HepG2 (cell line): Measurements from ENCODE around the gene MRPL14. TPM values are rescaled to one million over a fixed set of nuclear protein-coding genes. Genes with fewer than 3 reads are reported as not detected.

Source experiments
- AKAP8 ChIP-seq: sonication (generic); formaldehyde crosslinking; IDR thresholded peaks from 2 replicates; pipeline ENCODE4 v1.5.1; 2020; ENCODE audit warnings: mild to moderate bottlenecking, missing genetic modification reagents
- CBX2 ChIP-seq, 2 experiments: fragments of 200-600 bp in 1 of 2; sonication (generic); formaldehyde crosslinking in 1 of 2; IDR thresholded peaks; 2 replicates each; pipeline versions ENCODE4 v1.7.0 to v1.8.1; 2018 to 2022; ENCODE audit warnings: low read depth in 2 of 2, low read length in 1 of 2, mild to moderate bottlenecking in 1 of 2, missing genetic modification reagents in 1 of 2
- FOXA1 ChIP-seq, 2 experiments: fragments of 450-650 bp in 1 of 2; sonication (generic) in 1 of 2; formaldehyde crosslinking in 1 of 2; IDR thresholded peaks; 2 replicates each; pipeline versions ENCODE4 v1.4.0 to v1.6.1; 2016 to 2020; ENCODE audit warnings: missing genetic modification reagents in 1 of 2
- GABPB1 ChIP-seq: IDR thresholded peaks from 2 replicates; pipeline ENCODE4 v1.6.1; 2016; ENCODE audit warnings: mild to moderate bottlenecking, missing genetic modification reagents, moderate library complexity, missing compliant biosample characterization
- KLF6 ChIP-seq: IDR thresholded peaks from 2 replicates; pipeline ENCODE4 v1.8.0; 2016; ENCODE audit warnings: missing biosample characterization, missing genetic modification reagents
- MAFK ChIP-seq, 2 experiments: IDR thresholded peaks in 1 of 2; conservative IDR thresholded peaks in 1 of 2; 2 replicates each; pipeline ENCODE4 v1.6.1; 2011; ENCODE audit warnings: improper control_type of control experiment in 2 of 2, low read length in 2 of 2
- MYC ChIP-seq: sonication (generic); formaldehyde crosslinking; IDR thresholded peaks from 2 replicates; pipeline ENCODE4 v1.9.0; 2021; ENCODE audit warnings: missing genetic modification reagents, borderline replicate concordance
- NCOA5 ChIP-seq: sonication (generic); formaldehyde crosslinking; IDR thresholded peaks from 2 replicates; pipeline ENCODE4 v1.4.0; 2020; ENCODE audit warnings: missing genetic modification reagents
- NCOR1 ChIP-seq: fragments of 200-600 bp; sonication (generic); IDR thresholded peaks from 2 replicates; pipeline ENCODE4 v1.7.0; 2017; ENCODE audit warnings: antibody characterized with exemption, low read length, borderline replicate concordance
- NFE2L2 ChIP-seq: fragments of 150-350 bp; IDR thresholded peaks from 2 replicates; pipeline ENCODE4 v1.6.1; 2014; ENCODE audit warnings: low read length
- NONO ChIP-seq, 2 experiments: fragments of 450-650 bp in 1 of 2; sonication (generic) in 1 of 2; formaldehyde crosslinking in 1 of 2; IDR thresholded peaks in 1 of 2; conservative IDR thresholded peaks in 1 of 2; 2 replicates each; pipeline versions ENCODE4 v1.6.1 to v1.8.0; 2017 to 2022; ENCODE audit warnings: mild to moderate bottlenecking in 1 of 2, missing genetic modification reagents in 1 of 2, moderate library complexity in 1 of 2
- PAWR ChIP-seq: sonication (generic); formaldehyde crosslinking; IDR thresholded peaks from 2 replicates; pipeline ENCODE4 v1.4.0; 2020; ENCODE audit warnings: missing genetic modification reagents, mild to moderate bottlenecking, borderline replicate concordance
- POLR2AphosphoS2 ChIP-seq: IDR thresholded peaks from 2 replicates; pipeline ENCODE4 v1.6.1; 2011; ENCODE audit warnings: low read depth, low read length, improper control_type of control experiment
- RAD21 ChIP-seq: fragments of 450-650 bp; formaldehyde crosslinking; IDR thresholded peaks from 2 replicates; pipeline ENCODE4 v1.5.0; 2020; ENCODE audit warnings: mild to moderate bottlenecking
- RARG ChIP-seq: sonication (generic); formaldehyde crosslinking; IDR thresholded peaks from 2 replicates; pipeline ENCODE4 v1.4.0; 2020; ENCODE audit warnings: low read depth, mild to moderate bottlenecking, missing genetic modification reagents
- RFXANK ChIP-seq: IDR thresholded peaks from 2 replicates; pipeline ENCODE4 v1.6.1; 2016
- TAF1 ChIP-seq: sonication (generic); formaldehyde crosslinking; IDR thresholded peaks from 2 replicates; pipeline ENCODE4 v1.4.0; 2020; ENCODE audit warnings: missing genetic modification reagents
- ZC3H4 ChIP-seq: sonication (generic); formaldehyde crosslinking; IDR thresholded peaks from 2 replicates; pipeline ENCODE4 v1.4.0; 2020; ENCODE audit warnings: missing genetic modification reagents, borderline replicate concordance
- ZFP37 ChIP-seq: sonication (generic); formaldehyde crosslinking; IDR thresholded peaks from 2 replicates; pipeline ENCODE4 v1.4.0; 2020; ENCODE audit warnings: missing genetic modification reagents, borderline replicate concordance
- ZMAT3 ChIP-seq: sonication (generic); formaldehyde crosslinking; conservative IDR thresholded peaks from 2 replicates; pipeline ENCODE4 v1.7.0; 2021; ENCODE audit warnings: missing genetic modification reagents
- ZNF260 ChIP-seq: sonication (generic); formaldehyde crosslinking; IDR thresholded peaks from 2 replicates; pipeline ENCODE4 v1.4.0; 2020; ENCODE audit warnings: missing genetic modification reagents, low read depth, mild to moderate bottlenecking, borderline replicate concordance
- ZNF432 ChIP-seq: sonication (generic); formaldehyde crosslinking; IDR thresholded peaks from 2 replicates; pipeline ENCODE4 v1.5.0; 2020; ENCODE audit warnings: missing genetic modification reagents, mild to moderate bottlenecking, borderline replicate concordance
- ZNF510 ChIP-seq: sonication (generic); formaldehyde crosslinking; IDR thresholded peaks from 2 replicates; pipeline ENCODE4 v1.4.0; 2020; ENCODE audit warnings: low read depth, mild to moderate bottlenecking, missing genetic modification reagents
- ZNF558 ChIP-seq: sonication (generic); formaldehyde crosslinking; IDR thresholded peaks from 2 replicates; pipeline ENCODE4 v1.9.0; 2022; ENCODE audit warnings: mild to moderate bottlenecking, missing genetic modification reagents, borderline replicate concordance
- ZNF7 ChIP-seq: IDR thresholded peaks from 2 replicates; pipeline ENCODE4 v1.6.1; 2016; ENCODE audit warnings: missing biosample characterization, missing genetic modification reagents
- ZNF75D ChIP-seq: sonication (generic); formaldehyde crosslinking; IDR thresholded peaks from 2 replicates; pipeline ENCODE4 v1.8.1; 2023; ENCODE audit warnings: missing genetic modification reagents, mild to moderate bottlenecking, borderline replicate concordance
- ZNF839 ChIP-seq: sonication (generic); formaldehyde crosslinking; IDR thresholded peaks from 2 replicates; pipeline ENCODE4 v1.4.0; 2020; ENCODE audit warnings: missing genetic modification reagents, mild to moderate bottlenecking, borderline replicate concordance
- polyA plus RNA-seq, 8 experiments: library from polyadenylated mRNA; depleted of rRNA in 3 of 8; stranded (reverse) in 7 of 8; unstranded in 1 of 8; fragments of >200 nt; fragmentation: Illumina TruSeq in 4 of 8; extraction: Trizol in 4 of 8; gene quantifications; 2 replicates each; pipeline versions ENCODE4 v1.2.1 to v1.2.3, GENCODE V29; 2011 to 2016; ENCODE audit warnings: low read depth in 4 of 8, missing spikeins in 1 of 8, mixed read lengths in 1 of 8; ENCODE audit not compliant: insufficient read depth in 1 of 8
- total RNA-seq, 5 experiments: library from RNA; depleted of rRNA; stranded (reverse); fragments of >200 nt; fragmentation: Illumina TruSeq; extraction: Trizol; gene quantifications; 2 replicates each; pipeline ENCODE4 v1.2.3, GENCODE V29; 2016; ENCODE audit warnings: low read depth in 1 of 5
- TF ChIP-seq, protein P1 (sequence below): IDR thresholded peaks from 2 replicates; pipeline ENCODE4 v1.6.1; 2016; ENCODE audit warnings: missing genetic modification reagents, missing compliant biosample characterization
- TF ChIP-seq, protein P2 (sequence below): sonication (generic); formaldehyde crosslinking; IDR thresholded peaks from 2 replicates; pipeline ENCODE4 v1.4.0; 2020; ENCODE audit warnings: mild to moderate bottlenecking, missing genetic modification reagents
- TF ChIP-seq, protein P3 (sequence below): sonication (generic); formaldehyde crosslinking; IDR thresholded peaks from 2 replicates; pipeline ENCODE4 v1.4.0; 2020; ENCODE audit warnings: mild to moderate bottlenecking, low read depth, missing genetic modification reagents

The MRPL14 gene
- total and polyA plus RNA-seq, 2 of the 13 experiments (the other 11 are each of a cell fraction or from before 2014, with no cell fraction given), result 157 to 178 TPM

DNA sequence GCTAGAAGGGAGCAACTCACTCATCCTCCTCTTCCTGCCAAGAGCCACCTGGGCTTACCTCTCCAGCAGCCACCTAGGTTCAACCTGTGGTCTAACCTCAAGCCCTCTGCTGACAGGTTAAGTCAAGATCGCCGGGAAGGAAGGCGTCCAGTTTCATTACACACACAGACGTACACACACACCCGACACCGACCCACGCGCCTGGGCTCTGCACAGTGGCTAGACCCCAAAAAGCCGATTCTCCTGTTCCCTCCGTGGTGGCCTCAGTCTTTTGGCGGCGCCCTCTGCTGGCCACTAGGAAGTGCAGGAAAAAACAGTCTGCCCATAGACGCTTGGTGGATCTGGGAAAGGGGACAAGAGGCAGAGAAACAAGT lies 52.8 kb downstream of the MRPL14 start (continued):
- TF ChIP-seq MAFK (conservative IDR thresholded peaks at IDR 0.05 in 1 of 2, IDR thresholded peaks at IDR 0.05 in 1 of 2; ENCODE audit: low read length in 2 of 2), result no peak
- TF ChIP-seq ZNF432, result no peak
- no peak for TF ChIP-seq ZNF7 (CRISPR knock-in tag)
- no peak for TF ChIP-seq RARG (CRISPR knock-in tag)
- no peak for TF ChIP-seq NFE2L2
- peak; percentile 69; the same call in 1 of the 2 replicates for TF ChIP-seq RFXANK (CRISPR knock-in tag)
- TF ChIP-seq FOXA1 (IDR thresholded peaks at IDR 0.05), result no peak
- TF ChIP-seq FOXA1 (CRISPR knock-in tag; IDR thresholded peaks at IDR 0.05), result no peak
- TF ChIP-seq CBX2 (IDR thresholded peaks at IDR 0.05; ENCODE audit: low read depth, low read length), result no peak
- no peak for TF ChIP-seq CBX2 (CRISPR knock-in tag; IDR thresholded peaks at IDR 0.05; ENCODE audit: low read depth)
- TF ChIP-seq, protein P1, sequence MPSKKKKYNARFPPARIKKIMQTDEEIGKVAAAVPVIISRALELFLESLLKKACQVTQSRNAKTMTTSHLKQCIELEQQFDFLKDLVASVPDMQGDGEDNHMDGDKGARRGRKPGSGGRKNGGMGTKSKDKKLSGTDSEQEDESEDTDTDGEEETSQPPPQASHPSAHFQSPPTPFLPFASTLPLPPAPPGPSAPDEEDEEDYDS (CRISPR knock-in tag), result peak; percentile 85
- TF ChIP-seq NCOA5 (CRISPR knock-in tag), result no peak
- peak; percentile 57; the same call in 1 of the 2 replicates for TF ChIP-seq KLF6 (CRISPR knock-in tag)
- no peak for TF ChIP-seq ZNF558 (CRISPR knock-in tag)
- TF ChIP-seq NONO (IDR thresholded peaks at IDR 0.05), result no peak
- no peak; the same call in 1 of the 2 replicates for TF ChIP-seq NONO (CRISPR knock-in tag; conservative IDR thresholded peaks at IDR 0.05)
- TF ChIP-seq AKAP8 (CRISPR knock-in tag), result no peak
- no peak for TF ChIP-seq POLR2AphosphoS2
- TF ChIP-seq GABPB1, result no peak
- TF ChIP-seq ZFP37, result peak; percentile 82; the same call in 1 of the 2 replicates
- TF ChIP-seq ZNF839 (CRISPR knock-in tag), result no peak
- TF ChIP-seq ZNF510 (CRISPR knock-in tag), result no peak; the same call in none of the 2 replicates
- TF ChIP-seq, protein P2, sequence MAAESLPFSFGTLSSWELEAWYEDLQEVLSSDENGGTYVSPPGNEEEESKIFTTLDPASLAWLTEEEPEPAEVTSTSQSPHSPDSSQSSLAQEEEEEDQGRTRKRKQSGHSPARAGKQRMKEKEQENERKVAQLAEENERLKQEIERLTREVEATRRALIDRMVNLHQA (CRISPR knock-in tag), result no peak
- TF ChIP-seq NCOR1, result no peak
- no peak for TF ChIP-seq ZNF75D (CRISPR knock-in tag)
- TF ChIP-seq TAF1 (CRISPR knock-in tag), result peak; percentile 31; the same call in 1 of the 2 replicates
- peak; percentile 85 for TF ChIP-seq RAD21 (CRISPR knock-in tag)
- TF ChIP-seq, protein P3, sequence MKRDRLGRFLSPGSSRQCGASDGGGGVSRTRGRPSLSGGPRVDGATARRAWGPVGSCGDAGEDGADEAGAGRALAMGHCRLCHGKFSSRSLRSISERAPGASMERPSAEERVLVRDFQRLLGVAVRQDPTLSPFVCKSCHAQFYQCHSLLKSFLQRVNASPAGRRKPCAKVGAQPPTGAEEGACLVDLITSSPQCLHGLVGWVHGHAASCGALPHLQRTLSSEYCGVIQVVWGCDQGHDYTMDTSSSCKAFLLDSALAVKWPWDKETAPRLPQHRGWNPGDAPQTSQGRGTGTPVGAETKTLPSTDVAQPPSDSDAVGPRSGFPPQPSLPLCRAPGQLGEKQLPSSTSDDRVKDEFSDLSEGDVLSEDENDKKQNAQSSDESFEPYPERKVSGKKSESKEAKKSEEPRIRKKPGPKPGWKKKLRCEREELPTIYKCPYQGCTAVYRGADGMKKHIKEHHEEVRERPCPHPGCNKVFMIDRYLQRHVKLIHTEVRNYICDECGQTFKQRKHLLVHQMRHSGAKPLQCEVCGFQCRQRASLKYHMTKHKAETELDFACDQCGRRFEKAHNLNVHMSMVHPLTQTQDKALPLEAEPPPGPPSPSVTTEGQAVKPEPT (CRISPR knock-in tag), result no peak; the same call in 1 of the 2 replicates
- TF ChIP-seq ZMAT3 (CRISPR knock-in tag), result no peak
- TF ChIP-seq ZC3H4 (CRISPR knock-in tag), result no peak; the same call in 1 of the 2 replicates
- TF ChIP-seq ZNF260, result no peak
- TF ChIP-seq PAWR, result no peak
- peak; percentile 58; the same call in 1 of the 2 replicates for TF ChIP-seq MYC
